Gastroesophageal sphincter (tissue), 4 donors: ENCODE results near the gene RBFOX2. TPM values are rescaled to one million over a fixed set of nuclear protein-coding genes. Genes with fewer than 3 reads are reported as not detected.

ENCODE experiments used
- ATAC-seq: fragments of 150-250 bp; one replicate; pipeline ENCODE4 v1.9.1; 2016; ENCODE audit warnings: mild to moderate bottlenecking, moderate library complexity
- H3K27ac ChIP-seq, 4 donors: fragments of 200-600 bp; sonication (generic) in 3 of 4; 1 replicate in 3 of 4; 2 replicates in 1 of 4; pipeline ENCODE4 v1.5.1; 2016 to 2019
- H3K27me3 ChIP-seq: fragments of 200-600 bp; sonication (generic); one replicate; pipeline ENCODE4 v1.5.1; 2019
- H3K36me3 ChIP-seq, 2 donors: fragments of 200-600 bp; sonication (generic); one replicate each; pipeline ENCODE4 v1.5.1; 2019; ENCODE audit warnings: control low read depth in 1 of 2
- H3K4me1 ChIP-seq, 3 donors: fragments of 200-600 bp; sonication (generic); 1 replicate in 2 of 3; 2 replicates in 1 of 3; pipeline ENCODE4 v1.5.1; 2016 to 2019; ENCODE audit warnings: control low read depth in 2 of 3
- H3K4me3 ChIP-seq, 2 donors: fragments of 200-600 bp; sonication (generic); one replicate each; pipeline ENCODE4 v1.5.1; 2019; ENCODE audit warnings: mild to moderate bottlenecking in 1 of 2, moderate library complexity in 1 of 2
- H3K9me3 ChIP-seq, 3 donors: fragments of 200-600 bp; sonication (generic); one replicate each; pipeline ENCODE4 v1.5.1; 2017 to 2019; ENCODE audit warnings: control low read depth in 2 of 3
- EP300 ChIP-seq: sonication (generic); formaldehyde crosslinking; IDR thresholded peaks from one replicate; pipeline ENCODE4 v1.6.1; 2017; ENCODE audit warnings: antibody characterized with exemption, mild to moderate bottlenecking
- POLR2A ChIP-seq, 2 donors: fragments of 450-650 bp; IDR thresholded peaks; one replicate each; pipeline ENCODE4 v1.6.1; 2017; ENCODE audit warnings: antibody characterized with exemption in 2 of 2, mild to moderate bottlenecking in 2 of 2, moderate library complexity in 1 of 2
- POLR2AphosphoS5 ChIP-seq: sonication (generic); formaldehyde crosslinking; IDR thresholded peaks from one replicate; pipeline ENCODE4 v1.6.1; 2017; ENCODE audit warnings: antibody characterized with exemption
- WGBS, 2 donors: methylation state at CpG; one replicate each; pipeline ENCODE4 v1.1.5; 2018; ENCODE audit warnings: low coverage in 1 of 2; 5-methylcytosine and 5-hydroxymethylcytosine counted together
- total RNA-seq, 4 donors: library from RNA; depleted of rRNA; stranded (reverse); fragments of >200 nt; gene quantifications; one replicate each; pipeline ENCODE4 v1.1.0, GENCODE V29; 2016
- TF ChIP-seq, protein P1 (sequence below), 4 experiments: fragments of 200-600 bp in 2 of 4; fragments of 450-650 bp in 2 of 4; sonication (generic) in 1 of 4; IDR thresholded peaks; one replicate each; pipeline ENCODE4 v1.5.1; 2017 to 2019; ENCODE audit warnings: antibody characterized with exemption in 4 of 4, mild to moderate bottlenecking in 2 of 4, moderate library complexity in 2 of 4

The RBFOX2 gene
- total RNA-seq, 4 donors from 2014 or later: 120 to 197 (median 169) TPM

GRCh38 chr22:35891442-35891841, 137.2 kb downstream of the RBFOX2 start:
- no peak overlapping the region for H3K4me3 ChIP-seq
- no peaks in the 10 kb centered on the region for H3K27me3 ChIP-seq
- peaks cover 8 to 67% (median 18%) of the 10 kb centered on the region in 3 donors for H3K4me1 ChIP-seq
- TF ChIP-seq POLR2AphosphoS5 (no peak), EP300 (no peak), POLR2A (IDR thresholded peaks at IDR 0.05) (no peak)
- TF ChIP-seq, protein P1, sequence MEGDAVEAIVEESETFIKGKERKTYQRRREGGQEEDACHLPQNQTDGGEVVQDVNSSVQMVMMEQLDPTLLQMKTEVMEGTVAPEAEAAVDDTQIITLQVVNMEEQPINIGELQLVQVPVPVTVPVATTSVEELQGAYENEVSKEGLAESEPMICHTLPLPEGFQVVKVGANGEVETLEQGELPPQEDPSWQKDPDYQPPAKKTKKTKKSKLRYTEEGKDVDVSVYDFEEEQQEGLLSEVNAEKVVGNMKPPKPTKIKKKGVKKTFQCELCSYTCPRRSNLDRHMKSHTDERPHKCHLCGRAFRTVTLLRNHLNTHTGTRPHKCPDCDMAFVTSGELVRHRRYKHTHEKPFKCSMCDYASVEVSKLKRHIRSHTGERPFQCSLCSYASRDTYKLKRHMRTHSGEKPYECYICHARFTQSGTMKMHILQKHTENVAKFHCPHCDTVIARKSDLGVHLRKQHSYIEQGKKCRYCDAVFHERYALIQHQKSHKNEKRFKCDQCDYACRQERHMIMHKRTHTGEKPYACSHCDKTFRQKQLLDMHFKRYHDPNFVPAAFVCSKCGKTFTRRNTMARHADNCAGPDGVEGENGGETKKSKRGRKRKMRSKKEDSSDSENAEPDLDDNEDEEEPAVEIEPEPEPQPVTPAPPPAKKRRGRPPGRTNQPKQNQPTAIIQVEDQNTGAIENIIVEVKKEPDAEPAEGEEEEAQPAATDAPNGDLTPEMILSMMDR (IDR thresholded peaks at IDR 0.05): no peak
- no peak for ATAC-seq
- H3K9me3 ChIP-seq: no peaks in the 10 kb centered on the region
- H3K27ac ChIP-seq: peak overlapping the region; percentile 27 to 99 (median 88)
- WGBS, 2 donors: 57 to 78% methylated on average over 1 of the region's 1 CpG
- no peaks in the 10 kb centered on the region for H3K36me3 ChIP-seq

DNA sequence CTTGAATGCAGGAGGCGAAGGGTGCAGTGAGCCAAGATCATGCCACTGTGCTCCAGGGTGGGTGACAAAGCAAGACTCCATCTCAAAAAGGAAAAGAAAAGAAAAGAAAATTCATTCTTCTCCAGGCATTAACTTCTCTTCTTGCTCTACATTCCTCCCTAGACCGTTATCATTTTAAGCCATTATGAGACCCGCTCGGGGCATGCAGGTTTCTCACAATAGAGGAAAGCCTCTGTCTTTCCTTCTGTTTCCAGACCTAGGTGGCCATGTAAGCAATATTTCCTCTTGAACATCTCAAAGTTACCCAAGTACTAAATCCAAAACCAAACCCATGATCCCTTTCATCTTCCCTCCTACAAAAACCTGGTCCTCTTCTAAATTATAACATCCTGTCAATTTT, 139.6 kb downstream of the RBFOX2 start:
- H3K4me1 ChIP-seq: peaks cover 0 to 43% (median 15%) of the 10 kb centered on the region in 3 donors
- no peak overlapping the region for H3K27ac ChIP-seq
- TF ChIP-seq, protein P1 (IDR thresholded peaks at IDR 0.05): no peak
- TF ChIP-seq POLR2AphosphoS5 (no peak), POLR2A (IDR thresholded peaks at IDR 0.05) (no peak), EP300 (no peak)
- H3K4me3 ChIP-seq: no peak overlapping the region
- 97 to 100% methylated on average over 3 of the region's 4 CpGs for WGBS, 2 donors
- ATAC-seq: no peak
- no peaks in the 10 kb centered on the region for H3K36me3 ChIP-seq
- no peaks in the 10 kb centered on the region for H3K27me3 ChIP-seq
- H3K9me3 ChIP-seq: no peaks in the 10 kb centered on the region

DNA sequence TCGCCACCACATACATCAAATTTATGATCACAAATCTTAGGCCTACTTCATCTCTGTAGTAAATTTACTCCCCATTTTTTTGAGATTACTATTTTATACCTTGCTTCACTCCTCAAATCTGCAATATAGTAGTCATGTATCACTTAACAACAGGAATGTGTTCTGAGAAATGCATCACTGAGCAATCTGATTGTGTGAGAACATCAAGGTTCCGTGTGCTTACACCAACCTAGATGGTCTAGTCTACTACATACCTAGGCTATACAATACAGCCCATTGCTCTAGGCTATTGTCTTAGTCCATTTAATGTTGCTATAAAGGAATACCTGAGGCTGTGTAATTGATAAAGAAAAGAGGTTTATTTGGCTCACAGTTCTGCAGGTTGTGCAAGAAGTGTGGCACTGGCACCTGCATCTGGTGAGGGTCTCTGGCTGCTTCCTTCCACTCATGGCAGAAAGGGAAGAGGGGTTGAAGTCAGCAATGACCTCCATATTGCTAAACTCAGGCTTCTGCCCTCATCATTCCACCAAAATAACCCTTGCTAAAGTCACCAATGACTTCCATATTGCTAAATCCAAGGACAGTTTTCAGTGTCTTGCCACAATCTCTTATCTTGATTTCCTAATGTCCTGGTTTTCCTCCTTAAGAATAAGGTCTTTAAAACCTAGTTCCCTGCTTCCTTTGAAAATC, 140.3 kb downstream of the RBFOX2 start:
- Histone ChIP-seq H3K4me1 (peaks cover 2 to 36% (median 14%) of the 10 kb centered on the region in 3 donors), H3K27ac (no peak overlapping the region), H3K9me3 (no peaks in the 10 kb centered on the region), H3K27me3 (no peaks in the 10 kb centered on the region), H3K36me3 (no peaks in the 10 kb centered on the region), H3K4me3 (no peak overlapping the region)
- TF ChIP-seq, protein P1 (IDR thresholded peaks at IDR 0.05): no peak
- TF ChIP-seq EP300 (no peak), POLR2A (IDR thresholded peaks at IDR 0.05) (no peak), POLR2AphosphoS5 (no peak)
- ATAC-seq: no peak
- WGBS, 2 donors: 71 to 100% methylated on average over 2 of the region's 2 CpGs

DNA sequence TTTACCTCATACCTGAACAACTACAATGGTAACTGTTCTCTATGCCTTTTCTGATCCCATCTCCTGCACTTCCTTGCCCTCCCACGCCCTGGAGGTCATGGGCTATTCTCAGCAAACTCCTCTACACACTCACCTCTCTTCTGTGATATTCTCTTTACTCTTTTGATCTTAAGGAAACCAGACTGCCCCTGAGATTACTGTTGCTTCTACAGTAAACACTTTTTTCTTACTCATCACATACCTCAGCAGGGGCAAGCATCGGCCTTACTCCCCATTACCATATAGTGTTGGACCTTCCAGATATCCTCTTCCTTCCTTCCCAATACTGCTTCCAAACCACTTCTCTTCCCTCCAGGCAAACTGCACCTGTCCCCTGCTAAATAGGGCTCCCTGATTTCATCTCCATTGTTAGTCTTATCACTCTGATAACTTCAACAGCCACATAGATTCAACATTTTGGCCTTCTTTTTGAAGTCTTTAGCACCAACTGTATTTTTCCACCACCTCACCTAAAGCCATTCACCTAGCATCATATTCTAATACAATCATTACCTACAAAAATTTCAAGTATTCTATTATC, 141.2 kb downstream of the RBFOX2 start:
- Histone ChIP-seq H3K4me1 (peaks cover 11 to 27% (median 12%) of the 10 kb centered on the region in 3 donors), H3K4me3 (no peak overlapping the region), H3K27me3 (no peaks in the 10 kb centered on the region), H3K27ac (no peak overlapping the region), H3K9me3 (no peaks in the 10 kb centered on the region), H3K36me3 (no peaks in the 10 kb centered on the region)
- WGBS, 2 donors: 50 to 74% methylated on average over 1 to 2 of the region's 2 CpGs
- ATAC-seq: no peak
- TF ChIP-seq, protein P1 (IDR thresholded peaks at IDR 0.05): no peak
- TF ChIP-seq EP300: no peak
- TF ChIP-seq POLR2A (IDR thresholded peaks at IDR 0.05): no peak
- TF ChIP-seq POLR2AphosphoS5: no peak

- WGBS, 2 donors: 65 to 70% methylated on average over 2 to 3 of the region's 4 CpGs
- Histone ChIP-seq H3K4me3 (no peak overlapping the region), H3K9me3 (no peaks in the 10 kb centered on the region), H3K4me1 (peaks cover 12 to 16% (median 14%) of the 10 kb centered on the region in 3 donors), H3K27me3 (no peaks in the 10 kb centered on the region), H3K36me3 (no peaks in the 10 kb centered on the region), H3K27ac (peak overlapping the region in 1 of 4 donors; percentile 20)
- ATAC-seq: no peak
- TF ChIP-seq POLR2AphosphoS5 (no peak), POLR2A (IDR thresholded peaks at IDR 0.05) (no peak), EP300 (no peak)
- TF ChIP-seq, protein P1 (IDR thresholded peaks at IDR 0.05): no peak
Measured at GRCh38 chr22:35886309-35886708, 142.3 kb downstream of the RBFOX2 start.
